SK-N-SH treated with all-trans-retinoic acid at 6 μM for 48 hours (cell line): Measurements from ENCODE around the gene AKAP17A.
"Not testable (repeated sequence)": the region's sequence is repeated elsewhere in the genome, so short reads cannot be mapped to it uniquely, and the experiment has no call there.

ENCODE experiments used
- ATAC-seq: fragments of 200-7000 bp; cut with Tn5 transposase; 3 replicates; pipeline ENCODE4 v1.9.1; 2020; ENCODE audit warnings: mild to moderate bottlenecking, moderate library complexity
- ARNTL ChIP-seq: fragments of 450-650 bp; formaldehyde crosslinking; IDR thresholded peaks from 2 replicates; pipeline ENCODE4 v1.5.0; 2020; ENCODE audit warnings: low read depth, mild to moderate bottlenecking, moderate library complexity, borderline replicate concordance
- BACH2 ChIP-seq: fragments of 250-450 bp; sonication (Bioruptor Pico); IDR thresholded peaks from 2 replicates; pipeline ENCODE4 v1.9.0; 2021; ENCODE audit warnings: mild to moderate bottlenecking, borderline replicate concordance
- CSDC2 ChIP-seq: fragments of 250-450 bp; sonication (Bioruptor Pico); IDR thresholded peaks from 2 replicates; pipeline ENCODE4 v1.5.0; 2020; ENCODE audit warnings: mild to moderate bottlenecking, moderate library complexity
- ESRRG ChIP-seq: fragments of 250-450 bp; sonication (Bioruptor Pico); IDR thresholded peaks from 2 replicates; pipeline ENCODE4 v1.6.1; 2021; ENCODE audit warnings: mild to moderate bottlenecking
- GLIS3 ChIP-seq: fragments of 250-450 bp; sonication (Bioruptor Pico); IDR thresholded peaks from 2 replicates; pipeline ENCODE4 v1.5.0; 2020; ENCODE audit warnings: mild to moderate bottlenecking, moderate library complexity
- OSR1 ChIP-seq: fragments of 250-450 bp; sonication (Bioruptor Pico); IDR thresholded peaks from 2 replicates; pipeline ENCODE4 v1.8.0; 2022; ENCODE audit warnings: moderate library complexity, mild to moderate bottlenecking, inconsistent platforms
- PPARA ChIP-seq: fragments of 250-450 bp; sonication (Bioruptor Pico); IDR thresholded peaks from 2 replicates; pipeline ENCODE4 v1.5.0; 2020; ENCODE audit warnings: mild to moderate bottlenecking, borderline replicate concordance
- RARB ChIP-seq: fragments of 250-450 bp; sonication (Bioruptor Pico); IDR thresholded peaks from 2 replicates; pipeline ENCODE4 v1.8.0; 2021; ENCODE audit warnings: mild to moderate bottlenecking, moderate library complexity
- SNAI2 ChIP-seq: fragments of 250-450 bp; sonication (Bioruptor Pico); IDR thresholded peaks from 2 replicates; pipeline ENCODE4 v1.5.0; 2020; ENCODE audit warnings: mild to moderate bottlenecking, moderate library complexity
- TCF4 ChIP-seq: fragments of 250-450 bp; sonication (Bioruptor Pico); IDR thresholded peaks from 2 replicates; pipeline ENCODE4 v1.8.0; 2021; ENCODE audit warnings: mild to moderate bottlenecking, moderate library complexity, borderline replicate concordance
- TOX ChIP-seq: fragments of 250-450 bp; sonication (Bioruptor Pico); IDR thresholded peaks from 2 replicates; pipeline ENCODE4 v1.8.0; 2021; ENCODE audit warnings: mild to moderate bottlenecking, moderate library complexity, borderline replicate concordance
- ZC3H10 ChIP-seq: fragments of 250-450 bp; sonication (Bioruptor Pico); IDR thresholded peaks from 2 replicates; pipeline ENCODE4 v1.5.1; 2021; ENCODE audit warnings: mild to moderate bottlenecking, moderate library complexity
- ZFP3 ChIP-seq: fragments of 250-450 bp; sonication (Bioruptor Pico); IDR thresholded peaks from 2 replicates; pipeline ENCODE4 v1.5.0; 2020; ENCODE audit warnings: mild to moderate bottlenecking, moderate library complexity
- ZNF565 ChIP-seq: fragments of 450-650 bp; formaldehyde crosslinking; conservative IDR thresholded peaks from 2 replicates; pipeline ENCODE4 v1.5.0; 2020; ENCODE audit warnings: low read depth, mild to moderate bottlenecking, moderate library complexity
- ZNF70 ChIP-seq: fragments of 450-650 bp; formaldehyde crosslinking; IDR thresholded peaks from 2 replicates; pipeline ENCODE4 v1.5.0; 2020; ENCODE audit warnings: mild to moderate bottlenecking, moderate library complexity
- ZNF8 ChIP-seq: fragments of 450-650 bp; formaldehyde crosslinking; IDR thresholded peaks from 2 replicates; pipeline ENCODE4 v1.5.0; 2020; ENCODE audit warnings: mild to moderate bottlenecking, moderate library complexity
- TF ChIP-seq, protein P1 (sequence below): fragments of 250-450 bp; sonication (Bioruptor Pico); IDR thresholded peaks from 2 replicates; pipeline ENCODE4 v1.5.1; 2021; ENCODE audit warnings: mild to moderate bottlenecking, moderate library complexity
- TF ChIP-seq, protein P2 (sequence below): fragments of 250-450 bp; sonication (Bioruptor Pico); IDR thresholded peaks from 2 replicates; pipeline ENCODE4 v1.5.1; 2020; ENCODE audit warnings: low read depth, mild to moderate bottlenecking, moderate library complexity
- TF ChIP-seq, protein P3 (sequence below): fragments of 250-450 bp; sonication (Bioruptor Pico); IDR thresholded peaks from 2 replicates; pipeline ENCODE4 v1.8.0; 2020; ENCODE audit warnings: mild to moderate bottlenecking, moderate library complexity, borderline replicate concordance
- TF ChIP-seq, protein P4 (sequence below): fragments of 250-450 bp; sonication (Bioruptor Pico); IDR thresholded peaks from 2 replicates; pipeline ENCODE4 v1.8.0; 2021; ENCODE audit warnings: low read depth, mild to moderate bottlenecking, moderate library complexity, borderline replicate concordance
- TF ChIP-seq, protein P5 (sequence below): fragments of 250-450 bp; sonication (Bioruptor Pico); IDR thresholded peaks from 2 replicates; pipeline ENCODE4 v1.5.0; 2020; ENCODE audit warnings: mild to moderate bottlenecking, moderate library complexity

AKAP17A gene

DNA sequence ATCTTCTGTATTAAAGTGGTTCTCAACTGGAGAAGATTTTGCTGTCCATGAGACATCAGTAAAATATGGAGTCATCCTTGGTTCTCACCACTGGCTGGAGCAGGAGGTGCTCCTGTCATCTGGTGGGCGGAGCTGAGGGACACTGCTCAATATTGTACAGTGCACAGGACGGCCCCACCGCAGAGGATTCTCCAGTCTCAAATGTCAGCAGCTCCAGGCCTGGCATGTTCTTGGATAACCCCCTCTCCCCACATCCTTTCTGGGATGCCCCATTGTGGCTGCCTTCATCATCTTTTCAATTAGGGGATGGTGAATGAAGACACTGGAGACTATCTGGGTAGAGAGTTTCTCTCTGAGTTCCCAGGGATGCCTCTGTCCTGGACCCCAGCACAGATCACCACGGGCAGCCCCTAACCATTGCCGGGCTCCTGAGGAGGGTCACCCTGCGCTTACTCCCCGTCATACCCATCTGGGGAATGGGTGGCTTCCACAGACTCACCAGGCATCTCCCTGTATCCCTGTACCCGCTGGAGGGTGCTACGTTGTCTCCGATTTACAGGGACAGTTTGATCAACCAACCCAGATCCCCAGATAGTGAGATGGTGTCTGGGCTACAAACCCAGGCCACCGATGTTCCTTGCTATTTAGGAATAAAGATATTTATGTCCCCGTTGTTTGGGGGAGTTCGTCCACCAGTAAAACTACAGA is 32.5 kb upstream of the AKAP17A start:
- TF ChIP-seq ZNF8: no peak
- no peak for TF ChIP-seq ESRRG (CRISPR knock-in tag)
- TF ChIP-seq TOX (CRISPR knock-in tag): no peak
- TF ChIP-seq, protein P1, sequence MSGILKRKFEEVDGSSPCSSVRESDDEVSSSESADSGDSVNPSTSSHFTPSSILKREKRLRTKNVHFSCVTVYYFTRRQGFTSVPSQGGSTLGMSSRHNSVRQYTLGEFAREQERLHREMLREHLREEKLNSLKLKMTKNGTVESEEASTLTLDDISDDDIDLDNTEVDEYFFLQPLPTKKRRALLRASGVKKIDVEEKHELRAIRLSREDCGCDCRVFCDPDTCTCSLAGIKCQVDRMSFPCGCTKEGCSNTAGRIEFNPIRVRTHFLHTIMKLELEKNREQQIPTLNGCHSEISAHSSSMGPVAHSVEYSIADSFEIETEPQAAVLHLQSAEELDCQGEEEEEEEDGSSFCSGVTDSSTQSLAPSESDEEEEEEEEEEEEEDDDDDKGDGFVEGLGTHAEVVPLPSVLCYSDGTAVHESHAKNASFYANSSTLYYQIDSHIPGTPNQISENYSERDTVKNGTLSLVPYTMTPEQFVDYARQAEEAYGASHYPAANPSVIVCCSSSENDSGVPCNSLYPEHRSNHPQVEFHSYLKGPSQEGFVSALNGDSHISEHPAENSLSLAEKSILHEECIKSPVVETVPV (CRISPR knock-in tag): no peak
- TF ChIP-seq PPARA (CRISPR knock-in tag): no peak
- TF ChIP-seq, protein P2, sequence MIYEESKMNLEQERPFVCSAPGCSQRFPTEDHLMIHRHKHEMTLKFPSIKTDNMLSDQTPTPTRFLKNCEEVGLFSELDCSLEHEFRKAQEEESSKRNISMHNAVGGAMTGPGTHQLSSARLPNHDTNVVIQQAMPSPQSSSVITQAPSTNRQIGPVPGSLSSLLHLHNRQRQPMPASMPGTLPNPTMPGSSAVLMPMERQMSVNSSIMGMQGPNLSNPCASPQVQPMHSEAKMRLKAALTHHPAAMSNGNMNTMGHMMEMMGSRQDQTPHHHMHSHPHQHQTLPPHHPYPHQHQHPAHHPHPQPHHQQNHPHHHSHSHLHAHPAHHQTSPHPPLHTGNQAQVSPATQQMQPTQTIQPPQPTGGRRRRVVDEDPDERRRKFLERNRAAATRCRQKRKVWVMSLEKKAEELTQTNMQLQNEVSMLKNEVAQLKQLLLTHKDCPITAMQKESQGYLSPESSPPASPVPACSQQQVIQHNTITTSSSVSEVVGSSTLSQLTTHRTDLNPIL (CRISPR knock-in tag): no peak
- no peak for TF ChIP-seq RARB (CRISPR knock-in tag)
- ATAC-seq: no peak

DNA sequence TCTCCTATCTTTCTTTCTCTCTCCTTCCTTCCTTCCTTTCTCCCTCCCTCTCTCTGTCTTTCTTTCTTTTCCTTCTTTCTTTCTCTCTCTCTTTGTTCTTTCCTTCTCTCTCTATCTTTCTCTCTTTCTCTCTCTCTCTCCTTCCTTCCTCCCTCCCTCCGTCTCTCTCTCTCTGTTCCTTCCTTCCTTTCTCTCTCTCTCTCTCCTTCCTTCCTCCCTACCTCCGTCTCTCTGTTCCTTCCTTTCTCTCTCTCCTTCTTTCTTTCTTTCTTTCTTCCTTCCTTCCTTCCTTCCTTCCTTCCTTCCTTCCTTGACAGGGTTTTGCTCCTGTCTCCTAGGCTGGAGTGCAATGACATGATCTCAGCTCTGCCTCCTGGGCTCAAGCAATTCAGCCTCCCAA is 30.2 kb upstream of the AKAP17A start:
- no peak for ATAC-seq
- TF ChIP-seq, protein P3, sequence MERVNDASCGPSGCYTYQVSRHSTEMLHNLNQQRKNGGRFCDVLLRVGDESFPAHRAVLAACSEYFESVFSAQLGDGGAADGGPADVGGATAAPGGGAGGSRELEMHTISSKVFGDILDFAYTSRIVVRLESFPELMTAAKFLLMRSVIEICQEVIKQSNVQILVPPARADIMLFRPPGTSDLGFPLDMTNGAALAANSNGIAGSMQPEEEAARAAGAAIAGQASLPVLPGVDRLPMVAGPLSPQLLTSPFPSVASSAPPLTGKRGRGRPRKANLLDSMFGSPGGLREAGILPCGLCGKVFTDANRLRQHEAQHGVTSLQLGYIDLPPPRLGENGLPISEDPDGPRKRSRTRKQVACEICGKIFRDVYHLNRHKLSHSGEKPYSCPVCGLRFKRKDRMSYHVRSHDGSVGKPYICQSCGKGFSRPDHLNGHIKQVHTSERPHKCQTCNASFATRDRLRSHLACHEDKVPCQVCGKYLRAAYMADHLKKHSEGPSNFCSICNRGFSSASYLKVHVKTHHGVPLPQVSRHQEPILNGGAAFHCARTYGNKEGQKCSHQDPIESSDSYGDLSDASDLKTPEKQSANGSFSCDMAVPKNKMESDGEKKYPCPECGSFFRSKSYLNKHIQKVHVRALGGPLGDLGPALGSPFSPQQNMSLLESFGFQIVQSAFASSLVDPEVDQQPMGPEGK (CRISPR knock-in tag): no peak
- TF ChIP-seq, protein P1 (CRISPR knock-in tag): no peak
- no peak for TF ChIP-seq BACH2 (CRISPR knock-in tag)
- TF ChIP-seq, protein P4, sequence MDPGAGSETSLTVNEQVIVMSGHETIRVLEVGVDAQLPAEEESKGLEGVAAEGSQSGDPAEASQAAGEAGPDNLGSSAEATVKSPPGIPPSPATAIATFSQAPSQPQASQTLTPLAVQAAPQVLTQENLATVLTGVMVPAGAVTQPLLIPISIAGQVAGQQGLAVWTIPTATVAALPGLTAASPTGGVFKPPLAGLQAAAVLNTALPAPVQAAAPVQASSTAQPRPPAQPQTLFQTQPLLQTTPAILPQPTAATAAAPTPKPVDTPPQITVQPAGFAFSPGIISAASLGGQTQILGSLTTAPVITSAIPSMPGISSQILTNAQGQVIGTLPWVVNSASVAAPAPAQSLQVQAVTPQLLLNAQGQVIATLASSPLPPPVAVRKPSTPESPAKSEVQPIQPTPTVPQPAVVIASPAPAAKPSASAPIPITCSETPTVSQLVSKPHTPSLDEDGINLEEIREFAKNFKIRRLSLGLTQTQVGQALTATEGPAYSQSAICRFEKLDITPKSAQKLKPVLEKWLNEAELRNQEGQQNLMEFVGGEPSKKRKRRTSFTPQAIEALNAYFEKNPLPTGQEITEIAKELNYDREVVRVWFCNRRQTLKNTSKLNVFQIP (CRISPR knock-in tag): no peak
- no peak for TF ChIP-seq OSR1 (CRISPR knock-in tag)
- no peak for TF ChIP-seq ZC3H10 (CRISPR knock-in tag)
- no peak for TF ChIP-seq ARNTL
- TF ChIP-seq ZNF565 (CRISPR knock-in tag): no peak
- TF ChIP-seq SNAI2: no peak
- TF ChIP-seq, protein P2 (CRISPR knock-in tag): no peak
- no peak for TF ChIP-seq GLIS3 (CRISPR knock-in tag)
- TF ChIP-seq ZFP3 (CRISPR knock-in tag): no peak
- TF ChIP-seq TCF4: no peak
- TF ChIP-seq, protein P5, sequence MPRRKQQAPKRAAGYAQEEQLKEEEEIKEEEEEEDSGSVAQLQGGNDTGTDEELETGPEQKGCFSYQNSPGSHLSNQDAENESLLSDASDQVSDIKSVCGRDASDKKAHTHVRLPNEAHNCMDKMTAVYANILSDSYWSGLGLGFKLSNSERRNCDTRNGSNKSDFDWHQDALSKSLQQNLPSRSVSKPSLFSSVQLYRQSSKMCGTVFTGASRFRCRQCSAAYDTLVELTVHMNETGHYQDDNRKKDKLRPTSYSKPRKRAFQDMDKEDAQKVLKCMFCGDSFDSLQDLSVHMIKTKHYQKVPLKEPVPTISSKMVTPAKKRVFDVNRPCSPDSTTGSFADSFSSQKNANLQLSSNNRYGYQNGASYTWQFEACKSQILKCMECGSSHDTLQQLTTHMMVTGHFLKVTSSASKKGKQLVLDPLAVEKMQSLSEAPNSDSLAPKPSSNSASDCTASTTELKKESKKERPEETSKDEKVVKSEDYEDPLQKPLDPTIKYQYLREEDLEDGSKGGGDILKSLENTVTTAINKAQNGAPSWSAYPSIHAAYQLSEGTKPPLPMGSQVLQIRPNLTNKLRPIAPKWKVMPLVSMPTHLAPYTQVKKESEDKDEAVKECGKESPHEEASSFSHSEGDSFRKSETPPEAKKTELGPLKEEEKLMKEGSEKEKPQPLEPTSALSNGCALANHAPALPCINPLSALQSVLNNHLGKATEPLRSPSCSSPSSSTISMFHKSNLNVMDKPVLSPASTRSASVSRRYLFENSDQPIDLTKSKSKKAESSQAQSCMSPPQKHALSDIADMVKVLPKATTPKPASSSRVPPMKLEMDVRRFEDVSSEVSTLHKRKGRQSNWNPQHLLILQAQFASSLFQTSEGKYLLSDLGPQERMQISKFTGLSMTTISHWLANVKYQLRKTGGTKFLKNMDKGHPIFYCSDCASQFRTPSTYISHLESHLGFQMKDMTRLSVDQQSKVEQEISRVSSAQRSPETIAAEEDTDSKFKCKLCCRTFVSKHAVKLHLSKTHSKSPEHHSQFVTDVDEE (CRISPR knock-in tag): no peak
- no peak for TF ChIP-seq ESRRG (CRISPR knock-in tag)
- TF ChIP-seq PPARA (CRISPR knock-in tag): no peak
- TF ChIP-seq ZNF70: no peak
- no peak for TF ChIP-seq CSDC2 (CRISPR knock-in tag)
- no peak for TF ChIP-seq RARB (CRISPR knock-in tag)

DNA sequence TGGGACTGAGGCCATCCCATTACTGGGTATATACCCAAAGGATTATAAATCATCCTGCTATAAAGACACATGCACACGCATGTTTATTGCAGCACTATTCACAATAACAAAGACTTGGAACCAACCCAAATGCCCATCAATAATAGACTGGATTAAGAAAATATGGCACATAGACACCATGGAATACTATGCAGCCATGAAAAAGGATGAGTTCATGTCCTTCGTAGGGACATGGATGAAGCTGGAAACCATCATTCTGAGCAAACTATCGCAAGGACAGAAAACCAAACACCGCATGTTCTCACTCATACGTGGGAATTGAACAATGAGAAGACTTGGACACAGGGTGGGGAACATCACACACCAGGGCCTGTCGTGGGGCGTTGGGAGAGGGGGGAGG is 27.3 kb upstream of the AKAP17A start:
- not testable (repeated sequence) for ATAC-seq
